Colon (tissue), 2 donors: ENCODE data around the gene NFIA.

ENCODE experiments used
- FAIRE-seq: peaks from 2 replicates; lab custom pipeline; 2012; peaks lifted over from hg19 to GRCh38; lab: Jason Lieb, UNC
- donor health status: control.
- donor health status: control.

NFIA gene

DNA sequence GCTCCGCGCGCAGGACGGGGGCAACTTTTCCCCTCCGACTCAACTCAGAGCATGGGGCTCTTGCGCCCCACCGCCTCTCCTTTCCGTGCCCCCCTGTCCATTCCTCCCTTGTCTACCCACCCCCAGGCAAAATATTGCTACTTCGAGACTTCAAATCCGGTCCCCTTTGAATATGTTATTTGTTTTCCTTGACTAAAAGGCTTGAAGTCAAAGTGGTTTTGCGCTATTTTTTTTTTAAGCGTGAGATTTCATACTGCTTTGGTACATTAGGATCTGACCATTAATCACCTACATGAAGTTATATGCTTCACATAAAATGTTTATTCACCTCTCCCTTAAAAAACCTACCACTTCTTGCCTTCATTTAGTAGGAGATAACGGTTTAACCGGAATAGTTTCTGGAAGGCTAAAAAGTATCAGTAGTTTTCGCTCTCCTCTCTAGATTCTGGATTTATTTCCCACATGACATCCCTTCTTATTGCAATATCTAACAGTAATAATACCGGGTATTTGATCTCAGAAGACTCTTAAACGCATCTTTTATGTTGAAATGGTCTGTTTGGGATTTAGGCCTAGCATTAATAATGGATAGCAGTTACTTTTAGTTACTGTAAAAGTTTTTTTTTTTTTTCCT, 1.6 kb downstream of the NFIA start:
- no peak for FAIRE-seq

- FAIRE-seq, result no peak
Observed at GRCh38 chr1:61084491-61085031, 2.2 kb downstream of the NFIA start.

GRCh38 chr1:61085206-61085982, 3.0 kb downstream of the NFIA start:
- peak; percentile 5 for FAIRE-seq

DNA sequence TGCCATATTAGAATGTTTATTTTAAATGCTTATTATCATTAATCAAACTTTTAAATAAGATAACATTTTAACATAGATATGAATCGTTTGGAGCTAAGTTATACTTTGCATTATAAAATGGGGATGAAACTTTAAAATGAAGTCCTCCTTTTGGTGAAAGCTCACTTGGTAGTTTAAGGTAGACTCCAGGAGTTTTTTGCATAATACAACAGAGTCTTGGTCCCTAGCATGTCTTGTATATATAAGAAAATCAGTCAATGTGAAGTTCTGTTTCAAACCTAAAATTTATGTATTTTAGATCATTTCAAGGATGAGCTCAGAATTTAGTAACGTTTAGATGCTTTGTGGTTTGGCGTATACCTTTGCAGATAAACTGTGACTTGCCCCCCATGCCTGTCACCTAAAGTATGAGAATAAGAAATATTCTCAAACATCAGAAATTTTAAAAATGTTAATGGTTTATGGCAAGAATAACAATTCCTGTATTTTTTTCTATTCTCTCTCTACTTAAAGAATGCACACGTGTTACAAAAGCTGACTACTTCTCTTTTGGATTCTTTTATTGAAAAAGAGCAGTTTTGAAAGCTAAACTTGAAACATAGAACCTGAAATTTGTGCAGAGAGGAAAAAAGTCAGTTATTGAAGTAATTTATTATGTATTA, 3.8 kb downstream of the NFIA start:
- FAIRE-seq, result no peak

DNA sequence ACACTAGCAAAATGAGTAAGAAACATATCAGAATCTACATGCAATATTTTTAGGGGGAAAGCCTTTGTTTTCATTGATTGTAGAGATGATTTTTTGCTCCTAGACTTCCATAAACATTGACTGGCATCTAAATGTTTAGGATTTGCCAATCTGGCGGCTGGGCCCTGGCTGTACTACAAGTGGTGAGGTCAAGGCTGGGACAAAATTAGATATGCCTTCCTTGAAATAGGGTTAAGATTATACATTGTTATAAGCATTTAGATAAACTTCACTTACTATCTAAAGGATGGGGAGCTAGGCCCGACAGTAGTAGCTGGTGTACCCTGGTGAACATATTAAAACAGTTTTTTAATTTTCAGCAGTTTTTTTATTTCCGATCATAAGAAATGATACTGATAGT, 5.2 kb downstream of the NFIA start:
- no peak for FAIRE-seq

DNA sequence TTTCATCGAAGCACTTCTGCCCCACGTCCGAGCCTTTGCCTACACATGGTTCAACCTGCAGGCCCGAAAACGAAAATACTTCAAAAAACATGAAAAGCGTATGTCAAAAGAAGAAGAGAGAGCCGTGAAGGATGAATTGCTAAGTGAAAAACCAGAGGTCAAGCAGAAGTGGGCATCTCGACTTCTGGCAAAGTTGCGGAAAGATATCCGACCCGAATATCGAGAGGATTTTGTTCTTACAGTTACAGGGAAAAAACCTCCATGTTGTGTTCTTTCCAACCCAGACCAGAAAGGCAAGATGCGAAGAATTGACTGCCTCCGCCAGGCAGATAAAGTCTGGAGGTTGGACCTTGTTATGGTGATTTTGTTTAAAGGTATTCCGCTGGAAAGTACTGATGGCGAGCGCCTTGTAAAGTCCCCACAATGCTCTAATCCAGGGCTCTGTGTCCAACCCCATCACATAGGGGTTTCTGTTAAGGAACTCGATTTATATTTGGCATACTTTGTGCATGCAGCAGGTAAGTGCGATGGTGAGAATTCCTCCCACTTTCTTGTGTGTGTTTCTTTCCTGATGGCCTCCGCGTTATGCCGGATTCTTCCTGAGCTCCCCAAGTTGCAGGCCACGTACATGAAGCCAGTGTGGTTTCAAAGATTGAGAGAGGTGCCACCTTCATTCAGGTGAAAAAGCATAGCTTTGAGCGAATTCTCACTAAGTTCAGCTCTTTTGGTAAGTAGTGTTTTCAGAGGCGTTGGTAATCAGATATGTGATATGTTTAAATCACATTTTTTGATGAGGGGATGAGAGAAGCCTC, 6.0 kb downstream of the NFIA start:
- no peak for FAIRE-seq

DNA sequence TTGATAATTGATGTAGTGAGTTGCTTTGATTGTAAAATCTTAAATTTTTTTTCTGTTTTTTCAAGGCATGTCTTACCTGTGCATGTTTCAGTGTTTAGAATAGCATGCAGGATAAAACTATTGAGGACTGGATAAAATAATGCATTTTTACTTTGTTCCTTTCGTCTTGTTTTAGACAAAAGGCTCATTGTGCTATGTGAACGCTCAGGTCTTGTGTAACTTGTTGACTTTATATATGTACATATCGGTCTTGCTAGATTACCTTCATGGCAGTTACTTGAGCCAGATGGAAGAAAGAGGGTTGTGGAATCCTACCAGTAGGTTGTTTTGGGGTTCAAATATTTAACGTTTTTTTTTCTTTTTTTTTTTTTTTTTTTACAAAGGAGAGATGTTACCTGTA, 7.0 kb downstream of the NFIA start:
- FAIRE-seq, result no peak

DNA sequence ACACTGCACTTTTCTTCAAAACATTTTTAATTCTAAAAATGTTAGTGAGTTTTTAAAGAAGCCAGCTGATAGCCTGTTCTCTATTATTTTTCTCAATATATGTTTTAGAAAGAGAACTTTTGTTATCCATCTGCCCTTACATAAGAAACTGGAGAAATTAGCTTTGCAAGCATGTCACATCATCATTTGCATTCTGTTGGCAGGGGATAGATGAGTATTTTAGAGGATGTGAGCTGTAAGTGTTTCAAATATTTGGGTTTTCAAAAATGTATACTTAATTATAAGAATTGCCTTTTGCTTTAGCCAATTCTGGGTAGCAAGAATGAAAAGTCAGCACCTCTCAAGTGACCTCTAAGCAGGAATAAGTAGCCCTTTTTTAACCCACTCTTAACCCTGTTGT, 7.4 kb downstream of the NFIA start:
- no peak for FAIRE-seq

DNA sequence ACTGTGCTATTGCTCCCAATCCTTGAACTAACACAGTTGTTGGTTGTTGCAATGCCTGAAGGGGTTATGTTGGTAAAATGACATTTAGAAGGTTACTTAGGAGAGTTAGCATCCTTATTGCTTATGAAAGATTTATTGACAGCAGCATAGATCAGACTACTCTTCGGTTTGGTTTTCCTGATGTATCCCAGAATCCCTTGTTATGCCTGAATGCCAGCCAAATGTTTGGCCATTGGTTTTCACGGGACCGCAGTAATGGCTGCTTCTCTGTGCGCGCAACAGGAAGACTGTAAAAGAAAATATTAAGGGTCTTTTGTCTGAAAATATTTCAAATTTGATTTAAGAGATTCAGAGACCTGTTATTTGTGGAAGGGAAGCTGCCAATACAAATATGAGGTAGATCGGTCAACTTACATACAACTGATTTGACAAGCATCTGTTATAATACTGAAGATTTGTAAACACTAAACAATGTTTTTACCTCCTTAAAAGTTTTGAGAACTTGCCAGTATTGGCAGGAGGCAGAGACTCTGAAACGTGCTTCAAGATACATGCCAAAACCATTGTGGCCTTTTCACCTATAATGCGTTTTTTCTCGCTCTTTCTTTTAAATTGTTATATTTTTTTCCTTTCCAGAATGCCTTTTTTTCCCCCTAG, 8.3 kb downstream of the NFIA start:
- no peak for FAIRE-seq

- FAIRE-seq, result no peak
Observed at GRCh38 chr1:61091455-61091854, 9.1 kb downstream of the NFIA start.

DNA sequence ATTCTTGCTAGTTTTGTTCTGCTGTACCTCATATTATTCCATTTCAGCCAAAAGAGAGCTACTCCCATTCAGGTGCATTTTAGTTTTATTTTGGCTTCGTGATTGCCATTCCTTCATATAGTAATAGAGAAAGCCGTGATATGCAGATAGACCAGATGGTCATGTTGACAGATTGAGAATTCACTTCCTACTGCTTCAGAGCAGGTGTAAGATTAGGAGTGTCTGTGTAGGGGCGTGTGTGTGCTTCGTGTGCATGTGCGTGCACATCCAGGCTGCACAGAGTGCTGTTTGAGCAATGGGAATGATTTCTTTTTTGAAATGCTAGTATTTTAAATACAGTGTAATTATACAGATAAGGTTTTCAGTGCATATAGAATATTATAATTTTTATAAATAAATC, 10.3 kb downstream of the NFIA start:
- FAIRE-seq, result no peak

DNA sequence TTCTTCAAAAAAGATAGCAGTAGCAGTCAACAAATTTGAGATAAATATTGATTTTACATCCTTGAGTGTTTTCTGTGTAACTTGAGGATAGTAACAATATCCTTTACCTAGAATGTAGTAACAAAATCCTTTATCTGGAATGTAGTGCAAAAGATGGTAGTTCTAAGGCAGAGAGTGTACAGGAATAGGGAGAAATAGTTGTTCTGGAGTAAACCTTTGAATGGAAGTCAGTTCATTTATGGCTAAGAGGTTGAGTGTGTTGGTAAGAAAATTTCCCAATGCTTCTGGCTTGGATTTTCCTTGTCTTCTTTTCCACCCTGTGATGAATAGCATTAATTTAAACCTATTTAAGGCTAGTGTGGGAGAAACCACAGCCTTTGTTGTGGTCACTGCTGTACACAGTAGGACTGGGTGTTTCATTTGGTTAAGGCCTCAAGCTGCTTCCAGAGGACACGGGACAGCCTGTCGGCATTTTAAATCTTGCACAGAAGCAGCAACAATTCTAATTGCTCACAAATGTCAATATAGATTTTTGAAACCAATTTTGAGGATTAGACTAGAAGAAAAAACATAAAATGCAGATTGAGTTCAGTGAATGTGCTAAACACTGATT, 11.3 kb downstream of the NFIA start:
- peak; percentile 24 for FAIRE-seq

GRCh38 chr1:61094677-61095469, 12.5 kb downstream of the NFIA start:
- FAIRE-seq, result no peak

GRCh38 chr1:61095470-61095812, 13.1 kb downstream of the NFIA start:
- FAIRE-seq, result no peak

- no peak for FAIRE-seq
Observed at GRCh38 chr1:61097317-61097716, 15.0 kb downstream of the NFIA start.

DNA sequence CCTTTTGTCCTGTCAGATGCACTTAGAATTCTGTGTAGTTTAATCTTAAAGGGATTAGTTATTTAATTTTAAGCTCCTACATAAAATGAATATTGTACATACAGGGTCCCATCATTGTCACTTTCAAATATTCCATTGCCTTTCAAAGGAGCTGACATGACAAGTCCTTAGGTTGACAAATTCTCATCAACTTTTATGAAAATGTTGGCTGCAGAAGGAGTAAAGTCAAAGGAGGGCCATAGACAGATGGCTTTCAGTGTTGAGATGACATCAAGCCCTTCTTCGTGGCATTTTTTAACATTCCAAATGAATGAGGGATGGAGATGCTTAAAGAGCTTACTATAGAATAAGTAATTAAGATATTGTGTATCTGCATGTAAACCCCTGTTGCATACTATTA, 15.4 kb downstream of the NFIA start:
- no peak for FAIRE-seq

GRCh38 chr1:61098333-61098732, 16.0 kb downstream of the NFIA start:
- no peak for FAIRE-seq

DNA sequence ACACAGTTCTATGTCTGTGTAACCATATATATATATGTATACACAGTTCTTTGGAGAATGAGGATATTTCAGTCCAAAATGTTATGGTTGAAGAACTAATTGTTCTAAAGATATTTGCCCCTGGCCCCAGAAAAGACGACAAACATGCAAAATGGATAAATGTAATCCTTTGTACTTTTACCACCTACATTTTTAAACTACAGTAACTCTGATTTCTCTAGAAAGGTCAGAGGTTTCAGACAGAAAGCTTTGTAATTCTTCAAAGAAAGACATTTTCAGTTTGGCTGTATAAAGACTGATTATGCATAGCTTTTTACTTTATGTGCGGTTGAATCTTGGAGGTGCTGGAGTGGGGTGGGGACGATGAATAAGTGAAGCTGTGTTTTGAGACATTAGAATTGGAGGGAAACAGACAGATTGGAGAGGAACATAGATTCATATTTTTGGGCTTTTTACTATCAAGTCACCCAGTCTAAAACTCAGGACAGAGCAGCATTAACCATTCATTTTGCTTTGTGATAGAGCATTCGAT, 16.6 kb downstream of the NFIA start:
- FAIRE-seq, result no peak

DNA sequence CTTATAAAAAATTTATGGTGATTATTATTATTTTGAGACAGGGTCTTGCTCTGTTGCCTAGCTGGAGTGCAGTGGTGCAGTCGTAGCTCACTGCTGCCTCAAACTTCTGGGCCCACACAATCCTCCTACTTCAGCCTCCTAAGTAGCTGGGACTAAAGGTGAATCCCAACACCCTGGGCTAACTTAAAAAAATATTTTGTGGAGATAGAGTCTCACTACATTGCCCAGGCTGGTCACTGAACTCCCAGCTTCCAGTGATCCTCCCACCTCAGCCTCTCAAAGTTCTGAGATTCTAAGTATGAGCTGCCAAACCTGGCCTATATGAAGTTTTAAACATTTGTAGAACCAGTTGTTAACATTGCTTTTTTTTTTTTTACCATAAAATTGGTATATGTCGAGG, 18.2 kb downstream of the NFIA start:
- no peak for FAIRE-seq

GRCh38 chr1:61101536-61101935, 19.2 kb downstream of the NFIA start:
- FAIRE-seq, result no peak
